ENCODE measurements around the gene LPCAT2.

GRCh38 chr16:55477736-55478135 lies 31.1 kb upstream of the LPCAT2 start:
- no peak for TF ChIP-seq CTCF (IDR thresholded peaks at IDR 0.05; ENCODE audit: poor library complexity)
- TF ChIP-seq EZH2 (IDR thresholded peaks at IDR 0.05; ENCODE audit: borderline replicate concordance) = no peak
